IgD-negative memory B cell (primary cell): ENCODE results near the gene PLCH2. TPM values are rescaled to one million over a fixed set of nuclear protein-coding genes. Genes with fewer than 3 reads are reported as not detected.
A peak's percentile ranks its signal among the peaks of the same experiment; 100 is the strongest.

Experiments
- H3K27ac Mint-ChIP-seq, 3 donors: one replicate each; pipeline ENCODE4 v1.8.0; 2020 to 2022; ENCODE audit warnings: mild to moderate bottlenecking in 3 of 3, mixed read lengths in 3 of 3, moderate library complexity in 1 of 3
- H3K27me3 Mint-ChIP-seq: one replicate; pipeline ENCODE4 v1.8.0; 2021; ENCODE audit warnings: mixed read lengths
- H3K36me3 Mint-ChIP-seq: one replicate; pipeline ENCODE4 v1.8.0; 2020; ENCODE audit warnings: mild to moderate bottlenecking, mixed read lengths
- H3K4me1 Mint-ChIP-seq, 3 donors: one replicate each; pipeline ENCODE4 v1.8.0; 2020 to 2022; ENCODE audit warnings: mixed read lengths in 3 of 3, mild to moderate bottlenecking in 1 of 3
- H3K4me3 Mint-ChIP-seq, 4 donors: one replicate each; pipeline ENCODE4 v1.8.0; 2020 to 2022; ENCODE audit warnings: mild to moderate bottlenecking in 4 of 4, mixed read lengths in 4 of 4, moderate library complexity in 3 of 4
- H3K9me3 Mint-ChIP-seq, 3 donors: one replicate each; pipeline ENCODE4 v1.8.0; 2020 to 2021; ENCODE audit warnings: mixed read lengths in 3 of 3, mild to moderate bottlenecking in 1 of 3
- polyA plus RNA-seq: library from polyadenylated mRNA; unstranded; fragments of 300-500 nt; fragmentation: Illumina TruSeq; gene quantifications from one replicate; pipeline ENCODE4 v1.2.3, GENCODE V29; 2021

Gene PLCH2
- polyA plus RNA-seq, 1 donor from 2014 or later: 0.66 TPM

DNA sequence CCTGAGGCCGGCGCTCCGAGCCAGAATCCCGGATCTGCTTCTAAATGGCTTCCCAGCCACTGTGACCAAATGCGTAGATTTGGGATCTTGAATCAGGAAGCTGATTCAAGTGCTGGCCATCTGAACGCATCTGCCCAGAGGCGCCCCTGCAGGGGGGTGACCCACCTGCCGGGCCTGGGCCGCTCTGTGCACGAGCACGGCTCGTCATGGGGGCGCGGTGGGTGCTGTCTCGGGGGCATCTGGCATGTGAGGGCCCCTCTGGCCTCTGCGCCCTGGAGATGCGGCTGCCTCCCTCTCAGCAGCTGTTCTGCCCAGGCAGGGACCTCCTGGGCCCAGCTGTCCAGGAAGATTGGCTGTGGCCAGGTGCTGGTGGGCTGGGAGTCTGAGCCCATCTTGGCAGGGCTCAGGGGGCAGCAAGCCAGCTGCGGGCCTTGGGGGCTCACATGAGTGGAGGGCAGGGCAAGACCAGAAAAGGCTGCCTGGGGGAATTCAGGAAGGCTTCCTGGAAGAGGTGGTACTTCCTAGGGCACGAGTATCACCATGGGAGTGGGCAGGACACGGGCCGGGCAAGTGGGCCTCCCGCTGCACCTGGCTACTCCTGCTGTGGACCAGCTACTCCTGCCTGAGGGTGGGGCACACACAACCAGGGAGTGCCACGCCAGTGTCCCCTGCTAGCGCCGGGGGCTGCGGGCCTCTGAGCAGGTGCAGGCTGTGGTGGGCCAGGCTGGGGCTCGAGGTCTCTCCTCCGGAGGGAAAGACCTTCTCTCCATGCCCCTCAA, 25.1 kb downstream of the PLCH2 start:
- no peak overlapping the region for H3K4me3 Mint-ChIP-seq
- no peaks in the 10 kb centered on the region for H3K27me3 Mint-ChIP-seq
- H3K27ac Mint-ChIP-seq: no peak overlapping the region
- no peaks in the 10 kb centered on the region for H3K36me3 Mint-ChIP-seq
- peaks cover 12 to 25% (median 20%) of the 10 kb centered on the region in 3 donors for H3K4me1 Mint-ChIP-seq
- no peaks in the 10 kb centered on the region for H3K9me3 Mint-ChIP-seq

DNA sequence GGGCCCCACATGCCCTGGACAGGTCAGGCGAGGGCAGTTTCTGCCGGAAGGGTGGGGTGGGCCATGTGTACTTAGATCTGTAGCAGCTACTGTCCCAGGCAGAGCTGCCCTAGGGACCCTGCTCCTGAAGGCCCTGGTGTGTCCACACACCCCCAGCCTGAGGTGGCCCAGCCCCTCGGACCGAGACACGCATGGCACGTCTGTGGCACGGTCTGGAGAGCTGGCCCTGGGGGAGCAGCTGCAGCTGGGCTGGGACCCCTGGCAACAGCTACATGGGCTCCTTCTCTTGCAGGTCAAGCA, 25.7 kb downstream of the PLCH2 start:
- no peaks in the 10 kb centered on the region for H3K9me3 Mint-ChIP-seq
- H3K27ac Mint-ChIP-seq: no peak overlapping the region
- H3K27me3 Mint-ChIP-seq: no peaks in the 10 kb centered on the region
- H3K36me3 Mint-ChIP-seq: no peaks in the 10 kb centered on the region
- no peak overlapping the region for H3K4me3 Mint-ChIP-seq
- H3K4me1 Mint-ChIP-seq: peaks cover 10 to 25% (median 16%) of the 10 kb centered on the region in 3 donors

DNA sequence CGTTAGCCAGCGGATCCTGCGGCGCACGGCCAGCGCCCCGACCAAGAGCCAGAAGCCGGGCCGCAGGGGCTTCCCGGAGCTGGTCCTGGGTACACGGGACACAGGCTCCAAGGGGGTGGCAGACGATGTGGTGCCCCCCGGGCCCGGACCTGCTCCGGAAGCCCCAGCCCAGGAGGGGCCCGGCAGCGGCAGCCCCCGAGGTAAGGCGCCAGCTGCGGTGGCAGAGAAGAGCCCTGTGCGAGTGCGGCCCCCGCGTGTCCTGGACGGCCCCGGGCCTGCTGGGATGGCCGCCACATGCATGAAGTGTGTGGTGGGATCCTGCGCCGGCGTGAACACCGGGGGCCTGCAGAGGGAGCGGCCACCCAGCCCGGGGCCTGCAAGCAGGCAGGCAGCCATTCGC, 26.1 kb downstream of the PLCH2 start:
- Mint-ChIP-seq H3K9me3 (no peaks in the 10 kb centered on the region), H3K27ac (no peak overlapping the region), H3K4me1 (peaks cover 8 to 20% (median 11%) of the 10 kb centered on the region in 3 donors), H3K36me3 (no peaks in the 10 kb centered on the region), H3K4me3 (no peak overlapping the region), H3K27me3 (no peaks in the 10 kb centered on the region)

DNA sequence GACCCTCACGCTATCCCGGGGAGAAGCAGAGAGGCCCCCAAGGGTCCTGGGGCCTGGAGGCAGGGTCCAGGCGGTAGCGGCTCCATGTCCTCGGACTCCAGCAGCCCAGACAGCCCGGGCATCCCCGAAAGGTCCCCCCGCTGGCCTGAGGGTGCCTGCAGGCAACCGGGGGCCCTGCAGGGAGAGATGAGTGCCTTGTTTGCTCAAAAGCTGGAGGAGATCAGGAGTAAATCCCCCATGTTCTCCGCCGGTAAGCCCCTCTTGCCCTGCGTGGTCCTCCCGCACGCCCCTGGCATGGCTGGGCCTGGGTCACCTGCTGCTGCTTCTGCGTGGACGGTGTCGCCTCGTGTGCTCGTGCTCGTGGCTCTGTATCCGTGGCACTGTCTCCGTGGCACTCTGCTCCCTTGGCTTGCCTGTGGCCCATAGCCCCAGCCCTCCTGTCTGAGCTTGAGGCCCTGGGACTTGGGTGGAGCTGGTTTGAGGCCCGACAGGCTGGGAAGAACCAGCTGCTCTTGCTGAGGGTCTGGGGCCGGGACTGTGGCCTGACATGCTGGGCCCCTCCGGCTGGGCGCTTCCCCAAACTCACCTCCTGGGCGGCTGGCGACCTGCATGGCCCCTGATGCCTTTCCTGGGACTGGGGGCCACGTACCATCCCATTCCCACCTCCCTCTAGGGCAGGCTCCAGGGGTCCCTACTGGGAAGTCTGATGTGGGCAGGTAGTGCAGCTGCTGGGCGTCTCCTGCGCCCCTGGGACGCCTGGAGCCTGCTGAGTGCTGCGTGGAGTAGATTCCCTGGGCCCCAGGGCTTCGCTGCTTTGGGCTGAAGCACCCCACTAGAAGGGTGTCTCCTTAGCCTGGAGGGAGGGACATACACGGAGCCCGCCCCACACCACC, 26.8 kb downstream of the PLCH2 start:
- Mint-ChIP-seq H3K27ac (no peak overlapping the region), H3K4me1 (peaks cover 5 to 17% (median 9%) of the 10 kb centered on the region in 3 donors), H3K4me3 (no peak overlapping the region), H3K27me3 (no peaks in the 10 kb centered on the region), H3K36me3 (no peaks in the 10 kb centered on the region), H3K9me3 (no peaks in the 10 kb centered on the region)

DNA sequence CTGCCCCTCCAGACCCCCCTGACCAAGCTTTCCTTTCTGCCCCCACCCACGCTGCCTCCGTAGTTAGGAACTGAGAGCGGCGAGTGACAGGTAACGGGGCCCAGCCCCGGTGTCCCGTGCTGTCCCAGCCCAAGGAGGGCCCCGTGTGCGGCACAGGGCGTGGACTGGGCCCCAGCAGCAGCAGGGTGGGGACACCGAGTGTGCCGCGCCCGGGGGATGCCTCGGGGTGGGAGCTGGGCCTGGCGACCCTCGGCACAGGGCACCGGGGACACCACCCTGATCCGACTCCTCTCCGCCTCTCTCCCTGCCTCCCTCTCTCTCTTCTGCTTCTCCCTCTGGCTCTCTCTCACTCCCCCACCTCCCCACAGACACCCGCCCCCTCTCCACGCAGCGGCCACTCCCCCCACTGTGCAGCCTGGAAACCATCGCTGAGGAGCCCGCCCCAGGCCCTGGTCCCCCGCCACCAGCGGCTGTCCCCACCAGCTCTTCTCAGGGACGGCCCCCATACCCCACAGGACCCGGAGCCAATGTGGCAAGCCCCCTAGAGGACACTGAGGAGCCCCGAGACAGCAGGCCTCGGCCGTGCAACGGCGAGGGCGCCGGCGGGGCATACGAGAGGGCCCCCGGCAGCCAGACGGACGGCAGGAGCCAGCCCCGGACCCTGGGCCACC, 27.6 kb downstream of the PLCH2 start:
- Mint-ChIP-seq H3K4me3 (no peak overlapping the region), H3K4me1 (peaks cover 5 to 14% (median 8%) of the 10 kb centered on the region in 3 donors), H3K27me3 (no peaks in the 10 kb centered on the region), H3K27ac (no peak overlapping the region), H3K36me3 (no peaks in the 10 kb centered on the region), H3K9me3 (no peaks in the 10 kb centered on the region)

DNA sequence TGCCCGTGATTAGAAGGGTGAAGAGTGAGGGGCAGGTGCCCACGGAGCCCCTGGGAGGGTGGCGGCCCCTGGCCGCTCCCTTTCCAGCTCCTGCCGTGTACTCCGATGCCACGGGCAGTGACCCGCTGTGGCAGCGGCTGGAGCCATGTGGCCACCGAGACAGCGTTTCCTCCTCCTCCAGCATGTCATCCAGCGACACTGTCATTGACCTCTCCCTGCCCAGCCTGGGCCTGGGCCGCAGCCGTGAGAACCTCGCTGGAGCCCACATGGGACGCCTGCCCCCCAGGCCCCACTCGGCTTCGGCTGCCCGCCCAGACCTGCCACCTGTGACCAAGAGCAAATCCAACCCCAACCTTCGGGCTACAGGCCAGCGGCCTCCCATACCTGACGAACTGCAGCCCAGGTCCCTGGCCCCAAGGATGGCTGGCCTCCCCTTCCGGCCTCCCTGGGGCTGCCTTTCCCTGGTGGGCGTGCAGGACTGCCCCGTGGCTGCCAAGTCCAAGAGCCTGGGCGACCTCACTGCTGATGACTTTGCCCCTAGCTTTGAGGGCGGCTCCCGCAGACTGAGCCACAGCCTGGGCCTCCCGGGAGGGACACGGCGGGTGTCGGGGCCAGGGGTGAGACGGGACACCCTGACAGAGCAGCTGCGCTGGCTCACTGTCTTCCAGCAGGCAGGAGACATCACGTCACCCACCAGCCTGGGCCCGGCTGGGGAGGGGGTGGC, 28.3 kb downstream of the PLCH2 start:
- no peaks in the 10 kb centered on the region for H3K27me3 Mint-ChIP-seq
- H3K4me3 Mint-ChIP-seq: no peak overlapping the region
- H3K27ac Mint-ChIP-seq: no peak overlapping the region
- H3K36me3 Mint-ChIP-seq: no peaks in the 10 kb centered on the region
- peaks cover 5 to 10% (median 5%) of the 10 kb centered on the region in 3 donors for H3K4me1 Mint-ChIP-seq
- H3K9me3 Mint-ChIP-seq: no peaks in the 10 kb centered on the region

DNA sequence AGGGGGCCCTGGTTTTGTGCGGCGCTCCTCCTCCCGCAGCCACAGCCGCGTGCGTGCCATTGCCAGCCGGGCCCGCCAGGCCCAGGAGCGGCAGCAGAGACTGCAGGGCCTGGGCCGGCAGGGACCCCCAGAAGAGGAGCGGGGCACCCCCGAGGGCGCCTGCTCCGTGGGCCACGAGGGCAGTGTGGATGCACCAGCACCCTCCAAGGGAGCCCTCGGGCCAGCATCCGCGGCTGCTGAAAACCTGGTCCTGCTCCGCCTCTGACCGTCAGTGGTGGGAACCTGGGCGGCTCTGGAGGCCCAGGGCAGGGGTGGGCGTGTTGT, 28.8 kb downstream of the PLCH2 start:
- H3K4me1 Mint-ChIP-seq: peaks cover 3 to 6% (median 5%) of the 10 kb centered on the region in 3 donors
- no peaks in the 10 kb centered on the region for H3K27me3 Mint-ChIP-seq
- no peaks in the 10 kb centered on the region for H3K9me3 Mint-ChIP-seq
- H3K27ac Mint-ChIP-seq: no peak overlapping the region
- H3K36me3 Mint-ChIP-seq: no peaks in the 10 kb centered on the region
- H3K4me3 Mint-ChIP-seq: no peak overlapping the region

DNA sequence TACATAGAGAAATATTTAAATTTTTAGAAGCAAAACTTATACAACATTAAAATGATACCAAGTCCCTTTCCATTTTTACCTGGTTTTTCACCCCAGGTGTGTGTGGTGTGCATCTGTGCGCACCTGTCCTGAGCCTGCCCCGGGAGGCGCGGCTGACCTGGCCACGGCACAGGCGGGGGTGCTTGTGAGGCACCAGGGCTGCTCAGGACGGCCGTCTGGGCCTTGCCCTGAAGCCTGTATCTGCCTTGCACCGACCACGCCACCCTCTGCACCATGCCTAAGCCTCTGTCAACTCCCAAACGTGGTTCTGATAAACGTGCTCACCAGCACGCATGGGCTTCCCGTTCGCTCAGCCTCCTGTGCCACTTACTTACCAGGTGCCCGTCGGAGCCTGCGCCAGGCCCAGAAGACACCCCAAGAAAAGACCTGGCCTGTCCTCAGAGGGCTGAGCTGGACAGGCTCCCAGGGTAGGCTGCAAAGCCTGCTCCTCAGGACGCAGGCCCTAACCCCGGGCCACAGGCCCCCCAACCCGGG, 29.4 kb downstream of the PLCH2 start:
- no peaks in the 10 kb centered on the region for H3K27me3 Mint-ChIP-seq
- H3K27ac Mint-ChIP-seq: no peak overlapping the region
- peaks cover 0 to under 1% (median under 1%) of the 10 kb centered on the region in 3 donors for H3K4me1 Mint-ChIP-seq
- no peak overlapping the region for H3K4me3 Mint-ChIP-seq
- H3K9me3 Mint-ChIP-seq: no peaks in the 10 kb centered on the region
- H3K36me3 Mint-ChIP-seq: no peaks in the 10 kb centered on the region

DNA sequence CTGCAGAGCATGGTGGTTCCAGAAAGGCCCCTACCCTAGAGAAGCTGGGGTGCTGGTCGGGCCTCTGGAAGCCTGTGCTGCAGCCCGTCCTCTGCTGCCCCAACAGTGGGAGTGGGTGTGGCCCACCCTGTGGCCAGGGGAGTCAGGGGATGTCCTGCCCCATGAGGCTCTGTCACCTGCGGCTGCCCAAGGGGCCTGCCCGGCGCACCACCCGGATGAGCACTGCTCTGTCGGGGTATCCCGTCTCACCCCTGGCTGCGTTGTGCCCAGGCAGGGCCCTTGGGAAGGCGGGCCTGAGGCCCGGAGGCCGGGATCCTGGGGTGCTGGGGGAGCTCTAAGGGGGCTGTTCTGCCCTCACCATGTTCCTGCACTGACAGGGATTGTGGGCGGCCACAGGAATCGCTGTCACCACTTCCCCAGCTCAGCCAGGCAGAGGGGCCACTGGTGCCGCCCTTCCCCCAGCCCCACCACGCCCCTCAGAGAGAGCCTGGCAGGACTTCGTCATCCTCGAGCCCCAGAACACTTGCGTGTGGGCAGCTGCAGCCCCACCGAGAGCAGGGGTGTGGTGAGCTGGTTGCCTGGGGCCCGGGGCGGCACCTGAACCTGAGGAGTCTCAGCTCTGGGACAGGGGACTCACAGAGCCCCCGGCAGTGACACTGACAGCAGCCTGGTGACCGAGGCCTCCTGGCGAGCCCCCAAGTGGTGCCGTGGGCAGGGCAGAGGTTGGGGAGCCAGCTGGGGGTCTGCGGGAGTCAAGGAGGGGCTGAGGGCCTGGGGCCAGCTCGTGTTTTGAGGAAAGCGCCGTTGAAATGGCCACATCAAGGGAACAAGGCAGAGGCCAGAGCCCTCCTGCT, 30.1 kb downstream of the PLCH2 start:
- Mint-ChIP-seq H3K4me3 (no peak overlapping the region), H3K9me3 (no peaks in the 10 kb centered on the region), H3K27ac (no peak overlapping the region), H3K36me3 (no peaks in the 10 kb centered on the region), H3K27me3 (no peaks in the 10 kb centered on the region), H3K4me1 (no peaks in the 10 kb centered on the region)

DNA sequence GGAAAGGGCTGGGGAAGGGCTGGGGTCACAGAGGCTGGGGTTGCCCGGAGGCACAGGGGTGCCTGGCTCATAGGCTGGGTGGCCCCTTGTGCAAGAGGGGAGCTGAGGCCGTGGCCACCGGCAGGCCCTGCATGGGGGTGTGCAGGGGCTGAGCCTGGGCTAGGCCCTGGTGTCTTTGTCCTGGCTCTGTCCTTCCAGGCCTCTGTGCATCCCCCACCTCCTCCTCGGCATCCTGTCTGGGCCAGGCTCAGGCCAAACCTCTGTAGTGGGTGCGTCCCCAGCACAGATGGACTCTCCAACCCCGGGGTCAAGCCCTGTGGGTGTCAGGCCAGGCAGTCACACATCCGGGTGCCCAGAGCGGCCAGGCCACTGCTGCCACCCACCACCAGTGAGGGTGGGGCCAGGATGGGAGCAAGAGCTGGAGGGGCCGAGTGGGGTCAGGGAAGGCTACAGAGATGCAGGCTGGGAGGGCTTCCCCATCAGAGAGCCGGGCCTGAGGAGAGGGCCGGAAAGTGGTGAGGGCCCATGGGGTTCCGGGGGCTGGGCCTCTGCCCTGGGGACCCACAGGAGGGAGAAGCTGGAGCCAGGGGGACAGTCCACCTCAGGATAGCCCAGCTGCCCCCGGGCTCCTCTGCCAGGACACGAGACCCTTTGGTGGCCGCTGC, 30.9 kb downstream of the PLCH2 start:
- no peaks in the 10 kb centered on the region for H3K4me1 Mint-ChIP-seq
- H3K27me3 Mint-ChIP-seq: no peaks in the 10 kb centered on the region
- no peaks in the 10 kb centered on the region for H3K36me3 Mint-ChIP-seq
- no peaks in the 10 kb centered on the region for H3K9me3 Mint-ChIP-seq
- peak overlapping the region in 1 of 3 donors; percentile 31 for H3K27ac Mint-ChIP-seq
- no peak overlapping the region for H3K4me3 Mint-ChIP-seq

DNA sequence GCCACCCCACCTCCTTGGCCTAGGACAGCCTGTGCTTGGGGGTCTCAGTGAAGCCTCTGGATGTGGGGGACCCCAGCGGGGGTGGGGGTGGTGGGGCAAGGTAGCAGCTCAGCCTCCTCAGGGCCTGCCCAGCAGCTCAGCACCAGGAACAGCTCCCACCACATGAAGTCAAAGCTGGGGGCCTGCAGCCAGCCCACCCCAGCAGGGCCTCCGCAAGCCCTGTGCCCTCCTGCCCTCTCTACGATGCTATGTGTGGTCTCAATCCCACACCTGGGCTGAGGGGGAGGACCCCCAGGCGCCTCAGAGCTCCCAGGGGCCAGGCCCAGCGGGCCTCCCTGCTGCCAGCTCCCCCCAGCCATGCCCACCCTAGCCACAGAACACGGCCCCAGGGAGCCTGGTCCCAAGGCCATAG, 31.7 kb downstream of the PLCH2 start:
- no peaks in the 10 kb centered on the region for H3K4me1 Mint-ChIP-seq
- no peak overlapping the region for H3K4me3 Mint-ChIP-seq
- H3K27ac Mint-ChIP-seq: no peak overlapping the region
- H3K36me3 Mint-ChIP-seq: no peaks in the 10 kb centered on the region
- no peaks in the 10 kb centered on the region for H3K27me3 Mint-ChIP-seq
- no peaks in the 10 kb centered on the region for H3K9me3 Mint-ChIP-seq

DNA sequence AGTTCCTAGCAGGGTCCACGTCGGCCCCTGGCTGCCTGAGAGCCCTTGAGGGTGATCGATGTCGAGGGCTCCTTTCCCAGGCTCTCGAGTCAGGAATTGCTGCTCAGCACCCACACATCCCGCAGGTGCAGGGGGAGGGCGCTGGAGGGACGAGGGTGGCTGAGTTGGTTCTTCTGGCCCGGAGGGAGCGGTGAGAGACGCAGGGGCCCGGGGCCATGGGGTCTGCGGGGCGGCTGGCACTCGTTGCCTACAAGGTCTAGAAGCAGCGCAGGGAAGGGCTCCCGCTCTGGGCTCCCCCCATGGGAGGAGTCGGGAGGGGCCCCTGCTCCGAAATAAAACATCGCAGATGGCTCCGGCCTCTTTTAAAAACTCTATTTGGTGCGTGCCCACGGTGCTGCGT, 32.1 kb downstream of the PLCH2 start:
- no peaks in the 10 kb centered on the region for H3K36me3 Mint-ChIP-seq
- no peak overlapping the region for H3K27ac Mint-ChIP-seq
- no peak overlapping the region for H3K4me3 Mint-ChIP-seq
- no peaks in the 10 kb centered on the region for H3K9me3 Mint-ChIP-seq
- no peaks in the 10 kb centered on the region for H3K4me1 Mint-ChIP-seq
- H3K27me3 Mint-ChIP-seq: no peaks in the 10 kb centered on the region

DNA sequence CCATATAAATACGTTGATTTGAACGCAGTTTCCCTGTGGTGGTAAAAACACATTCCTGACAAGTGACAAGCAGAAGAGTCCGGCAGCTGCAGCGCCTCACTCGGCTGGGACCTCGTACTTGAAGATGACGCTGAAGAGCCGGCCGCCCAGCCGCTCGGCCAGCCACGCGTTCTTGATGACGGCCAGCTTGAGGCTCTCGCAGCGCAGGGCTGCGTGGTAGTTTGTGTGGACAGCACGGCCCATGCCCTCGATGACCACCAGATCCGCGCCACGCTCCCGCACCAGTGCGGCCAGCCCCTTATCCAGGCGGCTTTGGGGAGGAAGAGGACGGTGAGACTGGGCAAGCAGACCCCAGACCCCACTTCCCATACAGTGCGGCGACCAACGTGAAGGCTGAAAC, 32.7 kb downstream of the PLCH2 start:
- H3K9me3 Mint-ChIP-seq: no peaks in the 10 kb centered on the region

DNA sequence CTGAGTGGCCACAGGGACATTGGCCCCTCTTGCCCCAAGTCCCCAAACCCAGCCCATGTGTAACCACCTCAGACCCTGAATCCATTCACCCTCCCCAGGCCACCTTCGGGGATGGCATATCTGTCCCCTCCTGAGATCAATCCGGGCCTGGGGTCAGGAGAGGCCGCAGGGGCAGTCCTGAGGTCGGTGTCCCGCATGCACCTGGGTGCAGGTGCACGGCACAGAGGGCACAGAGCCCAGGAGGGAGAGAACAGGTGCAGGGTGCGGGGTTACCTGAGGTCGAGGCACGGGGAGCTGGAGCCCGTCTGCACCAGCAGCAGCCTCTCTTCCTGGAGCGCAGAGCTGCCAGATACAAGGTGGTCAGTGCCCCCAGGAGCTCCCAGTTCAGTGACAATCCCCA, 33.5 kb downstream of the PLCH2 start:
- no peaks in the 10 kb centered on the region for H3K27me3 Mint-ChIP-seq
- H3K9me3 Mint-ChIP-seq: no peaks in the 10 kb centered on the region
- no peaks in the 10 kb centered on the region for H3K36me3 Mint-ChIP-seq
- no peaks in the 10 kb centered on the region for H3K4me1 Mint-ChIP-seq
- no peak overlapping the region for H3K4me3 Mint-ChIP-seq
- H3K27ac Mint-ChIP-seq: no peak overlapping the region

More for the DNA sequence above, 32.7 kb downstream of the PLCH2 start:
- no peaks in the 10 kb centered on the region for H3K4me1 Mint-ChIP-seq
- no peaks in the 10 kb centered on the region for H3K36me3 Mint-ChIP-seq
- no peaks in the 10 kb centered on the region for H3K27me3 Mint-ChIP-seq
- H3K4me3 Mint-ChIP-seq: no peak overlapping the region
- no peak overlapping the region for H3K27ac Mint-ChIP-seq
